HAP-1 (cell line): ENCODE data around the gene CCNL2.
"Not testable (repeated sequence)": the region's sequence is repeated elsewhere in the genome, so short reads cannot be mapped to it uniquely, and the experiment has no call there.

ENCODE experiments used
- DNase-seq, 2 experiments: peaks; one replicate each; pipeline ENCODE4 v3.0.0-alpha.2; 2016 to 2020; ENCODE audit warnings: low spot score in 2 of 2
- H3K27me3 ChIP-seq: fragments of 250-450 bp; sonication (Bioruptor Pico); 2 replicates; pipeline ENCODE4 v1.5.1; 2020; ENCODE audit warnings: low read depth, mild to moderate bottlenecking, moderate library complexity
- H3K36me3 ChIP-seq: fragments of 250-450 bp; sonication (Bioruptor Pico); replicated peaks from 2 replicates; pipeline ENCODE4 v1.5.1; 2020; ENCODE audit warnings: mild to moderate bottlenecking
- H3K4me1 ChIP-seq: fragments of 250-450 bp; sonication (Bioruptor Pico); 2 replicates; pipeline ENCODE4 v1.5.1; 2020; ENCODE audit warnings: mild to moderate bottlenecking
- H3K4me3 ChIP-seq: fragments of 250-450 bp; sonication (Bioruptor Pico); 2 replicates; pipeline ENCODE4 v1.5.1; 2020; ENCODE audit warnings: mild to moderate bottlenecking, moderate library complexity
- H3K9me3 ChIP-seq: fragments of 250-450 bp; sonication (Bioruptor Pico); 2 replicates; pipeline ENCODE4 v1.5.1; 2020; ENCODE audit warnings: mild to moderate bottlenecking, moderate library complexity
- in situ Hi-C: fragments of 300-500 bp; cut with MboI; formaldehyde crosslinking; loops from 3 replicates; pipeline ENCODE4 v1.14.3; 2020; ENCODE audit warnings: low sequenced_read_pairs, inconsistent platforms, mixed read lengths

The CCNL2 gene

DNA sequence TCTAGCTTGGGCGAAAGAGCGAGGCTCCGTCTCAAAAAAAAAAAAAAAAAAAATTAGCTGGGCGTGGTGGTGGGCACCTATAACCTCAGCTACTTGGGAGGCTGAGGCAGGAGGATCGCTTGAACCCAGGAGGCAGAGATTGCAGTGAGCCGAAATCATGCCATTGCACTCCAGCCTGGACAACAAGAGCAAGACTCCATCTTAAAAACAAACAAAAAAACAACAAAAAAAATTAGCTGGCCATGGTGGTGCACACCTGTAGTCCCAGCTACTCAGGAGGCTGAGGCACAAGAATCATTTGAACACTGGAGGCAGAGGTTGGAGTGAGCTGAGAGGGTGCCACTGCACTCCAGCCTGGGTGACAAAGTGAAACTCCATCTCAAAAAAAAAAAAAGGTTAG, 29.8 kb upstream of the CCNL2 start:
- H3K4me3 ChIP-seq, DNase-seq, H3K9me3 ChIP-seq, in situ Hi-C loops, H3K27me3 ChIP-seq, H3K36me3 ChIP-seq: not testable (repeated sequence)
- peaks cover 11% of the 10 kb centered on the region for H3K4me1 ChIP-seq

DNA sequence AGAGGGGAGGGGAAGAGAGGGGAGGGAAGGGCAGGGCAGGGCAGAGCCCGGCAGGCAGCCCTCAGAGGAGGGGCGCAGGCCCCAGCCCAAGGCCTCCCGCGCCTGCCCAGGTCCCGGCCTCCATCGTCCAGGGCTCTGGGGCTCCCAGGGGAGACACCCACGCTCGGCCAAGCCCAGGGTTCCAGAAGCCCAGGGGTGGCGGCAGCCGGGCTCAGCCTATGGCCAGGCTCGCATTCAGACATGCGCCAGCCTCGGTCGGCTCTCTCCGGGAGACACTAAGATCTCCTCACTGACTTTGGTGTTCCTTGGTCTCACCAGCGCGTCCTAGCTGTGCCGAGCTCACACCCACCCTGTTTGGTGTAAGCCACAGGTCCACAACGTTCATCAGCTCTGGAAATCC, 29.0 kb upstream of the CCNL2 start:
- Histone ChIP-seq H3K4me3 (no peak overlapping the region), H3K9me3 (no peaks in the 10 kb centered on the region), H3K36me3 (no peaks in the 10 kb centered on the region), H3K27me3 (no peaks in the 10 kb centered on the region), H3K4me1 (peaks cover 4% of the 10 kb centered on the region)
- in situ Hi-C loops = no loop called here
- no peak for DNase-seq

- in situ Hi-C loops = no loop called here
- H3K4me3 ChIP-seq = peak overlapping the region; percentile 19; the same call in 1 of the 2 replicates
- no peak for DNase-seq
- H3K27me3 ChIP-seq = no peaks in the 10 kb centered on the region
- no peaks in the 10 kb centered on the region for H3K9me3 ChIP-seq
- peaks cover 2% of the 10 kb centered on the region; the same call in 1 of the 2 replicates for H3K4me1 ChIP-seq
- H3K36me3 ChIP-seq = no peaks in the 10 kb centered on the region
Measured at GRCh38 chr1:1427820-1428148, 28.6 kb upstream of the CCNL2 start.

DNA sequence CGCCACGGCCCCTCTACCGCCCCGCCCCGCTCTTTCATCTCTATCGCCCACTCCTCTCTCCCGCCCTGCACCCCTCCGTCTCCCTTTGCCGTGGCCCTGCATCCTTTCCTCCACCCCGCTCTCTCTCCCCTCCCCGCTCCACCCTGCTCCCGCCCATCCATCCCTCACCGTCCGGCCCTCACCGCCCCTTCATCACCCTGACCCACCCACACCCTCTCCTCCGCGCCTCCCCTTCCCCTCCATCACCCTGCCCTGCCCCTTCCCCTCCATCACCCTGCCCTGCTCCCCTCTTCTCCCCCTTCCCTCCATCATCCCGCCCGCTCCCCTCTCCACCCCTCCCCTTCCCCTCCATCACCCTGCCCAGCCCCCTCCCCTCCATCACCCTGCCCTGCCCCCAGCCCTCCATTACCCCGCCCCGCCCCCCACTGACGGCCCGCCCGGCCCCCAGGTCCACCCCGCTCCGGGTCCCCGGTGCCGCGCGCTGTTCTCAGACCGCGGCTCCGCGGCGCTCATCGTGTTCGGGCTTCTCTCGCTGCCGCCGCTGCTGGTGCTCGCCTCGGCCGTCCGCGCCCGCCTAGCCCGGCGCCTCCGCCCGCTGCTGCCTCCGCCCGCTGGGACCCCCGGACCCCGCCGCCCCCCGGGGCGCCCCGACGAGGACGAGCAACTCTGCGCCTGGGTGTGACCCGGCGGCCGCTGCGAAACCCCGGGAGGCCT, 28.1 kb upstream of the CCNL2 start:
- Histone ChIP-seq H3K4me1 (peaks cover 2% of the 10 kb centered on the region; the same call in 1 of the 2 replicates), H3K4me3 (peak overlapping the region; percentile 19; the same call in 1 of the 2 replicates), H3K9me3 (no peaks in the 10 kb centered on the region), H3K36me3 (no peaks in the 10 kb centered on the region), H3K27me3 (no peaks in the 10 kb centered on the region)
- DNase-seq = peak; percentile 35 to 87
- in situ Hi-C loops = no loop called here

DNA sequence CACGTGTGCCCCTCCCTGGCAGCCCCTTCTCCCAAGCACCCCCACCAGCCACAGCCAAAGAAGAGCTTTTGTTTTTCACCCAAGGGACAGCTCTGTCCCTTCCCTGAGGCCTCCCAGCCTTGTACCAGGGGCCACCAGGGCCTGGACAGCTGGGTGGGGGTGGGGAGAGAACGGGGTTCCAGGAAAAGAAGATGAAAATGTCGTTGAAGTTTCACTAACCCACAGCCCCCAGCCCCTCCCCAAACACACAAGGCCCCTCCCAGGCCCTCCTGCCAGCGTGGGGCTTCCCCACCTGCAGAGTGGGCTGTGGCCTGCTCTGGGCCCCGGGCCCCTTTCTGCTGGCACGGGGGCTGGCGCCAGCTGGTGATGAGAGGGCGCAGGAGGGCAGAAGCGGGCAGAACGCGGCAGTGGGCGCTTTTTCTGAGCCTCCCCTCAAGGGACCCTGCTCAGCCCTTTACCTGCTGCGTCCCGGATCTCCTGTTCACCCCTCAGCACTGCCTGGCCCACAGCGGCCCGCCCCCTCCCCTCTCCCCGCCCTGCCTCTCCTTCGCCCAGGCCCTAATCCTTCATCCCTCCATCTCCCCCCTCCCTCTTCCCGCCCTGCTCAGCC, 27.5 kb upstream of the CCNL2 start:
- in situ Hi-C loops = no loop called here
- H3K36me3 ChIP-seq = no peaks in the 10 kb centered on the region
- H3K4me1 ChIP-seq = peaks cover 2% of the 10 kb centered on the region; the same call in 1 of the 2 replicates
- DNase-seq = no peak
- H3K4me3 ChIP-seq = no peak overlapping the region
- H3K9me3 ChIP-seq = no peaks in the 10 kb centered on the region
- H3K27me3 ChIP-seq = no peaks in the 10 kb centered on the region

- Histone ChIP-seq H3K27me3 (no peaks in the 10 kb centered on the region), H3K9me3 (no peaks in the 10 kb centered on the region), H3K36me3 (no peaks in the 10 kb centered on the region), H3K4me1 (peaks cover 2% of the 10 kb centered on the region; the same call in 1 of the 2 replicates), H3K4me3 (no peak overlapping the region)
- peak in 1 of 2 experiments; percentile 13 for DNase-seq
- in situ Hi-C loops = no loop called here
Measured at GRCh38 chr1:1425753-1426495, 26.8 kb upstream of the CCNL2 start.

DNA sequence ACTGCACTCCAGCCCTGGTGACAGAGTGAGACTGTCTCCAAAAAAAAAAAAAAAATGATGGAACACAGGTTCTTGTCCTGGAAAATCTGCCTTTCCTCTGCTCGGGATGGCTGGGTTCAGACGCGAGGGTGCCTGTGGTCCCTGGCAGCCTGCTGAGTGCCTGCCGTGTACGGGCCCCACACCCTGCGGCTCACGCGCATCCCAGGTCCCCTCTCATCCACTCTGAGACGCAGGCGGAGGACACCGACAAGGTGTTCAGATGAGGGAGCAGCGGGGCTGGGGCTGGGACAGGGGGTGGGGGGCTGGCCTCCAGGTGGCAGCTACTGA, 26.3 kb upstream of the CCNL2 start:
- H3K27me3 ChIP-seq = no peaks in the 10 kb centered on the region
- H3K4me3 ChIP-seq = no peak overlapping the region
- peaks cover 2% of the 10 kb centered on the region; the same call in 1 of the 2 replicates for H3K4me1 ChIP-seq
- in situ Hi-C loops = no loop called here
- H3K36me3 ChIP-seq = no peaks in the 10 kb centered on the region
- no peaks in the 10 kb centered on the region for H3K9me3 ChIP-seq
- DNase-seq = peak in 1 of 2 experiments; percentile 10

GRCh38 chr1:1424707-1425106, 25.6 kb upstream of the CCNL2 start:
- H3K27me3 ChIP-seq = no peaks in the 10 kb centered on the region
- H3K36me3 ChIP-seq = no peaks in the 10 kb centered on the region
- no peaks in the 10 kb centered on the region for H3K9me3 ChIP-seq
- no peak for DNase-seq
- in situ Hi-C loops = no loop called here
- no peak overlapping the region for H3K4me3 ChIP-seq
- peaks cover 2% of the 10 kb centered on the region; the same call in 1 of the 2 replicates for H3K4me1 ChIP-seq

DNA sequence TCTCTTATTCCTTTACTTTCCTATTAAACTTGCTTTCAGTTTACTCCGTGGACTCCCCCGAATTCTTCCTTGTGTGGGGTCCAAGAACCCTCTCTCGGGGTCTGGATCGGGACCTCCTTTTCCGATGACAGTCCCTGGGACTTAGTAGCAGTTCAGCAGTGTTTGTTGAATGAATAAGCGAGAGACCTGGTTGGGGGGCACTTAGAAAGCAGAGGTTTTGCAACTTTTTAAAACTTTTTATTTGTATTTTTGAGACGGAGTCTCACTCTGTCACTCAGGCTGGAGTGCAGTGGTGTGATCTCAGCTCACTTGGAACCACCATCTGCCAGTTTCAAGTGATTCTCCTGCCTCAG, 24.1 kb upstream of the CCNL2 start:
- no peaks in the 10 kb centered on the region for H3K9me3 ChIP-seq
- in situ Hi-C loops = no loop called here
- no peak overlapping the region for H3K4me3 ChIP-seq
- H3K36me3 ChIP-seq = no peaks in the 10 kb centered on the region
- H3K27me3 ChIP-seq = no peaks in the 10 kb centered on the region
- H3K4me1 ChIP-seq = peaks cover 2% of the 10 kb centered on the region; the same call in 1 of the 2 replicates
- DNase-seq = no peak

- Histone ChIP-seq H3K4me1 (peaks cover 2% of the 10 kb centered on the region; the same call in 1 of the 2 replicates), H3K36me3 (no peaks in the 10 kb centered on the region), H3K27me3 (no peaks in the 10 kb centered on the region), H3K9me3 (no peaks in the 10 kb centered on the region), H3K4me3 (no peak overlapping the region)
- in situ Hi-C loops = no loop called here
- no peak for DNase-seq
Measured at GRCh38 chr1:1422465-1423244, 23.5 kb upstream of the CCNL2 start.

DNA sequence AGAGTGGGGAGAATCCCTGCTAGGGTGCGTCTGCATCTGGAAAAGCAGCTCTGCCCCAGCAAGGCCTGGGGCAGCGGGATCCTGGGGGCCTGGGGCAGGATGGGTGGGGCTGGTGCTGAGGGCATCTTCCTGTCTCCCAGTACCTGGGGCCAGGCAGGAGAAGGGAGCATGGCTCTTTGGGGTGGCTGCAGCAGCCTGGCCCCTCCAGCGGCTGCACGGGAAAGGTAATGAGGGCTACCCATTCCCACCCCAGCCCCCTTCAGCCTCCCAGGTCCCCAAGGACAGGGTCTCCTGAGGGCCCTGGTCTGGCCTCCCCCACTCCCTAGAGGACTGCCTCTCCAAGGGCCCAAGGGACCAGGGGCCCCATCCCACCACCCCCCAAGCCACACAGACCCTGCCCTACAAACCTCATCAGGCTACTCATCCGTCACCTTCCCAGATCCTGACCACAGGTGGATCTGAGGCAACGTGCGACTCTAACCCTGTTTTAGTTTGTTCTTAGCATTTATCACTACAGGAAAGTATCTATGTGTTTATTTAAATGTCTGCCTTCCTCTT, 22.9 kb upstream of the CCNL2 start:
- Histone ChIP-seq H3K9me3 (no peaks in the 10 kb centered on the region), H3K36me3 (no peaks in the 10 kb centered on the region), H3K4me3 (no peak overlapping the region), H3K4me1 (peaks cover 2% of the 10 kb centered on the region; the same call in 1 of the 2 replicates), H3K27me3 (no peaks in the 10 kb centered on the region)
- in situ Hi-C loops = no loop called here
- DNase-seq = no peak

GRCh38 chr1:1421147-1421906, 22.2 kb upstream of the CCNL2 start, which contains the start of gene ANKRD65:
Gene ANKRD65, minus strand, starts transcription at chr1:1421276. Its CDS starts 271 bp downstream, at chr1:1421005.
- no peaks in the 10 kb centered on the region for H3K4me1 ChIP-seq
- in situ Hi-C loops = no loop called here
- no peak within 1 kb of the TSS for H3K4me3 ChIP-seq
- H3K9me3 ChIP-seq = no peaks in the 10 kb centered on the region
- no peaks in the 10 kb centered on the region for H3K27me3 ChIP-seq
- no peaks in the 10 kb centered on the region for H3K36me3 ChIP-seq
- peak in 1 of 2 experiments; percentile 0 for DNase-seq

DNA sequence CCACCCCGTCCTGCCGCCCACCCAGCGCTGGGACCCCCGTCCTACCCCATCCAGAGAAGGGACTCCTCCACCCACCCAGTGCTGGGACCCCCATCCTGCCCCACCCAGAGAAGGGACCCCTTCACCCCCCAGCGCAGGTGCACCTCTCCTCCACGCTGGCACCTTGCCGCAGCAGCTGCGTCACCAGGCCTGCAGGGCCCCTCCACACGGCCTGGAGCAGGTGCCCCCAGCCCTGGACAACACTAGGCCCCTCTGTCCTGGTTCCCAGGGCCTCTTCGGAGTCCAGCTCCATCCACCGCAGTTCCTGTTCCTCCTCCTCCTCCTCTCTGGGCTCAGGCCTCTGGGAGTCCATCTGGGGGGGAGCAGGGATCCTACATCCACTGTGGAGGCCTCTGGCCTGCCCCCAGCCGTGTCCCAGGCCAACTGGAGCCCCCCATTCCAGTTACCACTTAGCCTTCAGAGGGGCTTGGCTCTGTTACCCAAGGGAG, 21.6 kb upstream of the CCNL2 start:
- no peak for DNase-seq
- no peaks in the 10 kb centered on the region for H3K36me3 ChIP-seq
- H3K27me3 ChIP-seq = no peaks in the 10 kb centered on the region
- H3K4me3 ChIP-seq = no peak overlapping the region
- in situ Hi-C loops = no loop called here
- H3K9me3 ChIP-seq = no peaks in the 10 kb centered on the region
- H3K4me1 ChIP-seq = no peaks in the 10 kb centered on the region
